Left renal cortex interstitium (tissue), 4 donors: ENCODE data around the gene TSPYL2. TPM values are rescaled to one million over a fixed set of nuclear protein-coding genes. Genes with fewer than 3 reads are reported as not detected.

ENCODE experiments used
- DNase-seq, 4 donors: peaks; one replicate each; pipeline ENCODE4 v3.0.0-alpha.2; 2013; ENCODE audit warnings: low read depth in 4 of 4, low spot score in 2 of 4, missing footprints in 1 of 4
- polyA plus RNA-seq, 4 donors: library from polyadenylated mRNA; unstranded; fragments of 120-200 nt; gene quantifications; one replicate each; pipeline ENCODE4 v1.2.1, GENCODE V29; 2013; ENCODE audit not compliant: insufficient read length in 4 of 4

Gene TSPYL2
- polyA plus RNA-seq: 10 to 100 TPM; 19.5 to 40.0 (median 32.7) TPM

GRCh38 chrX:53081925-53082772, at the start of gene TSPYL2:
Gene TSPYL2 (plus strand): TSS chrX:53082367. CDS start chrX:53082499, 132 bp downstream.
- peak in 3 of 4 donors; percentile 71 to 88 (median 82) for DNase-seq

DNA sequence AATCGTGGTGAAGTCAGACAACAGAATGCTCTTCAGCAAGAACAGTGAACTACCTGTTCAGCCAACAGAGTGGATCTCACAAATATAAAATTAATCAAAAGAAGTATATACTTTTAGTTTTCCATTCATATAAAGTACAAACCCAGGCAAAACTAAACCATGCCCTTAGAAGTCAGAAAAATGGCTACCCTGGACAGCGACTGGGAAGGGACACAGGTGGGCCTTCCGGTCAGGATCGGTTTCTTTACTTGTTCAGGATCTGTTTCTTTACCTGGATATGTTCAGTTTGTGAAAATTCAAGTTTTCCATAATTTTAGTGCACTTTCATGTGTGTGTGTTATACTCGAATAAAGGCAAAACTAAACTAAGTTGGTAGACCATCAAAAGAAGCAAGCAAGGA, 46.0 kb upstream of the TSPYL2 start:
- no peak for DNase-seq

DNA sequence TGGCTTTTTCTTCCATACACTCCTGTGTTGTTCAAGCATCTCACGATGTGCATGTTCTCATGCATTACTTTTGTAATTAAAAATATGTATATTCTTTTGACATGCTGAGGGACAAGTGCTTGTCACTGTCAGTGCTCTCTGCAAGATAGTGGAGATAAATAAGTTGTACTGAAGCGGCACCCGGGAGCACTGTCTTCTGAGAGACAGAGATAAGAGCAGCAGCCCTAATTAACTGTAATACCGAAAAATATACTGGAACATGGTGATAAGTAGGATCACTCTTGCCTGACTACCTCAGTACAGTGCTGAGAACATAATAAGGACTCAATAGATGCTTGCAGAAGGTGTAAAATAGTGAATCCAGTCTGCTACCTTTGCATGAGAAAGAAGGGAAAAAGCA, 42.9 kb upstream of the TSPYL2 start:
- no peak for DNase-seq

DNA sequence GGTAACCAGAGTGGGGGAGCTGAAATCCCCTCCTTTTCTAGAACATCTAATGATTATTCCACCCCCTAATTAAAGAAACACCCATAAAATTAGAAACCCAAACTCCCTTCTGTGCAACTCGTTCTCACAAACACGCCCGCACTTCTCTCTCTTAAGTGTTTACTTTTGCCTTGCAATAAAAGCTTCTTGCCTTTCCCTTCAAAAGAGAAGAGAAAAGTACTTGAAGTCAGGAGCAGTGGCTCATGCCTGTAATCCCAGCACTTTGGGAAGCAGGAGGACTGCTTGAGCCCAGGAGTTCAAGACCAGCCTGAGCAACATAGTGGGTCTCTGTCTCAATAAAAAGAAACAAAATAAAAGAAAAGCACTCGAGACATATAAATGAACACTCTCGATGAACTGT, 37.2 kb upstream of the TSPYL2 start:
- no peak for DNase-seq

DNA sequence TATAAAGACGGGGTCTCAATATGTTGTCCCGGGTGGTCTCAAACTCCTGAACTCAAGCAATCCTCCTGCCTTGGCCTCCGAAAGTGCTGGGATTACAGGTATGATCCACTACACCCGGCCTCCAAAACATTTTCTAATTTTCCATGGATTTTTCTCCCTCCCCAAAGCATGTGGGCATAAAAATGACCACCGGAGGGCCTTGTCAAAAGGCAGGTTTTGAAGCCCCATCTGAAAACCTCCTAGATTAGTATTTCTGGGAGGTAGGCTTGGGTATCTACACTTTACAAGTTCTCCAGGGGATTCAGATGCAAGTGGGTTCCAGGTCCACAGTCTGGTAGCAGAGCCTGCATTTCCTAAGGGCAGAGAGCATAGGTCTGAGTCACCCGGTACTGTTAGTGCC, 34.9 kb upstream of the TSPYL2 start:
- DNase-seq: no peak

DNA sequence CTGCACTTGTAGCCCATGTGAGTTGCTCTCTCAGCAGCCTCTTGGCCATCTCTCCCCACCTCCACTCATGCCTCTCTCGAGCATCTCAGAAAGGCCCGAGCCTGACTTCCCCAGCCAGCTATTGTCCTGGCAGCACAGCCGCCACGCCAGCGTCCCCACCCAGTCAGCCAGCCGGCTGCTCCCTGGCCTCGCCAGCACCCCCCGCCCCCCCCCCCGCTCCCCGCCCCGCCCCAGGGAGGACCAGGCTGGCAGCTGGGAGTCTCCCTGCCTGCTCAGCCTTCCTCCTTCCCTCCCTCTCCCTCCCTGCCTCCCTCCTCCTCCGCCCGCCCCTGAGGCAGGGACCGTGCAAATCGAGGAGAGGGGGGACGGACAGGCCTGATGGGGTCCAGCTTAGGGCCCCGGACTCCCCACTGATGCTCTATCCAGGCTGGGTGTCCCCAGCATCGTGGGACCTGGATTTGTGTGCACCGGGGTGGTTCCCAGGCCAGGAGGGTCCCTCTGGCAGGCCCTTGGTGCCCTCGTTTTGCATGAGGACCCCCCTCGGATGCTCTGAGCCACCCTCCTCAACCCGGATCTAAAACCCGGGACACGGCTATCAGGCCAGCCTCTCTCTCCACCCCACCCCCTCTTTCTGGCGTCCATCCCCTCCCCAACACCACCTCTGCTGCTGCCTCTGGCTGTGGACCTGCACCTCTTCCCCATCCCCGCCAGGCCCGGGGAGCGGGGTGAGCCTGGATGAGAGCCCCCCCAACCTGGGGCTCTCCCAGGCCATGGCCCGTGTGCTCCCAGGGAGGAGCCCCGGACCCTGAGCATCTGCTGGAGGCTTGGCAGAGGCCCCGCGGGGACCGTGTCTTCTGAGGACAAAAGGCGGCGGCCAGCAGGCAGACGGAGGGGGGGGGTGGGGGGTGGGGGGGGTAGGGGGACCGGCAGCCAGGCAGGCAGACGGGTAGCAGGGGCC, 33.7 kb upstream of the TSPYL2 start, which contains the start of gene GPR173:
TSS of gene GPR173 (plus strand) at position 621 of the 958 bp plus-strand sequence. CDS start 27,833 bp downstream, outside the sequence.
- peak; percentile 30 to 61 (median 52) for DNase-seq

- DNase-seq: no peak
Observed at GRCh38 chrX:53049127-53049517, 33.0 kb upstream of the TSPYL2 start.

GRCh38 chrX:53050841-53051240, 31.3 kb upstream of the TSPYL2 start:
- DNase-seq: no peak

DNA sequence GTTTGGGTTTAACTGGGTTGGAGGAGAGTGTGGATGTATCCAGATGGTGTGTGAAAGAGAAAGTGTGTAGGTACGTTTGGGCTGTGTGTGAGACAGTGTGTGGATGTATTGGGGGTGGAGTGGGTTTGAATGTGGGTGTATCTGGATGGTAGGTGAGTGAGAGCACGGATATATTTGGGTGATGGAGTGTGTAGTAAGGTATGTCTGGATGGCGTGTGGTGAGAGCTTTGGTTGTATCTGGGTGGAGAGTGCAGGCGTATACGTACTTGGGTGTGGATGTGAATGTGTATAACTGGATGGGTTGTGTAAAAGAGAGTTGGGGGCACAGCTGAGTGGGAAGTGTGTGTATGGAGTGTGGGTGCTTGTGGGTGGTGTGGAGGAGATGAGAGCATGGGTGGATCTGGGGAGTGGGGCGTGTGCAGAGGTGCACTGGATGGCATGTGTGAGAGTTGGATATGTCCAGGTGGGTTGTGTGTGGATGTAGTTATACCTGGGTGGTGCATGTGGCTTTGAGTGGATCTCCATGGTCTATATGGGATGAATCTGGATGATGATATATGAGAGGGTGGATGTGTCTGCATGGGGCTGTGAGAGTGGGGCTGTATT, 26.8 kb upstream of the TSPYL2 start:
- DNase-seq: no peak

DNA sequence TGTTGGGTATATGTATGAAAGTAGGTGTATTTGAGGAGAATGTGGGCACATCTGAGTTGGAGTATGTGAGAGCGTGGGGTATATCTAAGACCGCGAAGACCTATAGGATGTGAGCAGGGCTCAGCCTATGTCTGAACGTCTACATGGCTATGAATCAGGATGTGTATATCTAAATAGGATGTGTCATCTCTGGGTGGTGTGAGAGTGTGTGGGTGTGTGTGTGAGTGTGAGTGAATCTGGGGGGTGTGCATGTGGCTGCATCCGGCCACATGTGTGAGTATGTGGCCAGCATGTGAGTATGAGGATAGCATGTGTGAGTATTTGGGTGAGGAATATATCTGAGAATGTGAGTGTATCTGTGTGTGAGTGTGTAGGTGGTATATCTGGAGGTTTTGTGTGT, 25.9 kb upstream of the TSPYL2 start:
- DNase-seq: no peak

- no peak for DNase-seq
Observed at GRCh38 chrX:53065104-53065503, 17.1 kb upstream of the TSPYL2 start.

DNA sequence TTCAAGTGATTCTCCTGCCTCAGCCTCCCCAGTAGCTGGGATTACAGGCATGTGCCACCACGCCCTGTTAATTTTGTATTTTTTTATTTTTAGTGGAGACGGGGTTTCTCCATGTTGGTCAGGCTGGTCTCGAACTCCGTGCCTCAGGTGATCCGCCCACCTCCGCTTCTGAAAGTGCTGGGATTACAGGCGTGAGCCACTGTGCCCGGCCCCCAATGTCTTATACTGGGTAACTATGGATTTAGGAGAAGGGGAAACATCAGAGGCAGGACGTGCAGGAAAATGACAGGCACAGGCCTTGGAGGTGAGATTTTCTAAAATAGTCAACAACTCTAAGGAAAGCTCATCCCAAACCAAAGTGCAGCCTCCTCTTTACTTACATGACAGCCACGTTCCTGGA, 11.1 kb upstream of the TSPYL2 start:
- no peak for DNase-seq

DNA sequence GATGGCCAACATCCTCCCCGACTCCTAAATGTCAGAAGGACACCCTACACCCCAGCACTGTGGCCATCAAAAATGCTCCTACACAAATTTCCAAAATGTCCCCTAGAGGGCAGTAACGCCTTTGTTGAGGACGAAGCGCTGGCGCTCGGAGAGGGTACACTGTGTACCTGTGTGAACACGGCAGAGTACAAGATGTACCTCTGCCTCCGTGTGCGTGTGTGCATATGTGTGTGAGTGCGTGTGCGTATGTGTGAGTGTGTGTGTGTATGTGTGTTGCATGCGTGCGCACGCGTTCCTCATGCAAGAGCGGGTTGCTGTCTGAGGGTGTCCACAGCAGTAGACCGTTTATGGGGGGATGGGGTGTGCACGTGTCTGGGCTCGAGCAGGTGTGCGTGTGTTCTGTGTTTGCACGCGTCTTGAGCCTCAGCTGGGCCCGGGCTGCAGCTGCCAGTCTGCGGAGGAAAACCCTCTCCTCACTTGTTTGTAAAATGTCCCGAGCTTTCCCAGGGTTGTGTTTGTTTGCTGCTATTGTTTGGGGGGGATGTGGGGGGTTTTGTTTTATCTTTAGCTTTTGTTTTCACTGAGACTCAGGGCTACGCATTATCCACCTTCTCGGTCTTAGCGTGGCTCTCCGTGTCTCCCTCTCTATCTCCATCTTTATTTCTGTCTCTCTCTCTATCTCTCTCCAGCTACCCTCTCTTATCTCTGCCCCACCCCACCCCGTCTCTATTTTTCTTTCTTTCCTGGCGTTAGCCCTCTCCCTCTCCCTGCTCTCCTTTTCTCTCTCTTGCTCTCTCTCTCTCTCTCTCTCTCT, 10.4 kb upstream of the TSPYL2 start:
- DNase-seq: peak in 1 of 4 donors; percentile 68

- no peak for DNase-seq
Observed at GRCh38 chrX:53072418-53073114, 9.6 kb upstream of the TSPYL2 start.

DNA sequence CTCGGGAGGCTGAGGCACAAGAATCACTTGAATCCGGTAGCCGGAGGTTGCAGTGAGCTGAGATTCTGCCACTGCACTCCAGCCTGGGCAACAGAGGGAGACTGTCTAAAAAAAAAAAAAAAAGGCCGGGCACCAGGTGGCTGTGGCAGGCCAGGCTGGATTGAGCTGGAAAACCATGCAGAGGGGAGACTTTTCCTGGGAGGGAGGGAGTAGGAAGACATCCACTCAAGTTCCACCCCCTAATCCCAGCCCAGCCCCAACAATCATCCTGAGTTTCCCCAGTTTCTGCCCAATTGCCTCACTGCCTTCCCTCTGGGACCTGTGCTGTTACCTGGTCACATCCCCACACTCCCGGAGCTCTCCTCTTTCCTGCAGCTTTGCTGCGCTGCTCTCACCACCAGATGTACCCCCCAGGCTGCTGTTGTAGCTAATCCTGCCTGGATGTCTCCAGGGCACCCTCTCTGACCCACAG, 9.0 kb upstream of the TSPYL2 start:
- DNase-seq: no peak

GRCh38 chrX:53075011-53075410, 7.2 kb upstream of the TSPYL2 start:
- DNase-seq: no peak

GRCh38 chrX:53076671-53077070, 5.5 kb upstream of the TSPYL2 start:
- DNase-seq: no peak

DNA sequence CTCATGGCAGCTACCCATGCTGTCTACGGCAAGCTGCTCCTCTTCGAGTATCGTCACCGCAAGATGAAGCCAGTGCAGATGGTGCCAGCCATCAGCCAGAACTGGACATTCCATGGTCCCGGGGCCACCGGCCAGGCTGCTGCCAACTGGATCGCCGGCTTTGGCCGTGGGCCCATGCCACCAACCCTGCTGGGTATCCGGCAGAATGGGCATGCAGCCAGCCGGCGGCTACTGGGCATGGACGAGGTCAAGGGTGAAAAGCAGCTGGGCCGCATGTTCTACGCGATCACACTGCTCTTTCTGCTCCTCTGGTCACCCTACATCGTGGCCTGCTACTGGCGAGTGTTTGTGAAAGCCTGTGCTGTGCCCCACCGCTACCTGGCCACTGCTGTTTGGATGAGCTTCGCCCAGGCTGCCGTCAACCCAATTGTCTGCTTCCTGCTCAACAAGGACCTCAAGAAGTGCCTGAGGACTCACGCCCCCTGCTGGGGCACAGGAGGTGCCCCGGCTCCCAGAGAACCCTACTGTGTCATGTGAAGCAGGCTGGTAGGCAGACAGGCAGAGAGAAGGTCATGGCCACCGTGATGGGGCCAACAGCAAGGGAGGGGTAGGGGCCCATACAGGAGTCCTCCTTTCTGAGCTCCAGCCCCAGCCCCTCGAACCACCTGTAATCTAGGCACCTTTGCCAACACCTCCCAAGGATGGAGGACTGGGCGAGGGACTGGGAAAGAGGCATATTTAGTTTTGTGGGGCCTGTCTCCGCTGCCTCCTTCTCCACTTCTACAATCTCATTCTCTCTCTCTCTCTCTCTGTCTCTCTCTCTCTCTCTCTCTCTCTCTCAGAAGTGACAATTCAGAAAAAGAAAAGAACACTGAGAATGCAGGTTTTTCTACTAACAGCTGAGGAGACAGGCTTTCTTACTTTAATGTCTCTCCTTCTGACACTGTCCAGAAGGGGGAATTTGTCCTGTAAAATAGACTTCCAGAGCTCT, 4.7 kb upstream of the TSPYL2 start:
- DNase-seq: no peak
